GM18907 (cell line): ENCODE results near the gene SPON1.
"Not testable (repeated sequence)": the region's sequence is repeated elsewhere in the genome, so short reads cannot be mapped to it uniquely, and the experiment has no call there.

ENCODE experiments used
- ATAC-seq: cut with Tn5 transposase; IDR thresholded peaks from one replicate; pipeline ENCODE4 v1.9.1; 2021; ENCODE audit warnings: mild to moderate bottlenecking, moderate library complexity; ENCODE audit not compliant: unreplicated experiment

Gene SPON1

DNA sequence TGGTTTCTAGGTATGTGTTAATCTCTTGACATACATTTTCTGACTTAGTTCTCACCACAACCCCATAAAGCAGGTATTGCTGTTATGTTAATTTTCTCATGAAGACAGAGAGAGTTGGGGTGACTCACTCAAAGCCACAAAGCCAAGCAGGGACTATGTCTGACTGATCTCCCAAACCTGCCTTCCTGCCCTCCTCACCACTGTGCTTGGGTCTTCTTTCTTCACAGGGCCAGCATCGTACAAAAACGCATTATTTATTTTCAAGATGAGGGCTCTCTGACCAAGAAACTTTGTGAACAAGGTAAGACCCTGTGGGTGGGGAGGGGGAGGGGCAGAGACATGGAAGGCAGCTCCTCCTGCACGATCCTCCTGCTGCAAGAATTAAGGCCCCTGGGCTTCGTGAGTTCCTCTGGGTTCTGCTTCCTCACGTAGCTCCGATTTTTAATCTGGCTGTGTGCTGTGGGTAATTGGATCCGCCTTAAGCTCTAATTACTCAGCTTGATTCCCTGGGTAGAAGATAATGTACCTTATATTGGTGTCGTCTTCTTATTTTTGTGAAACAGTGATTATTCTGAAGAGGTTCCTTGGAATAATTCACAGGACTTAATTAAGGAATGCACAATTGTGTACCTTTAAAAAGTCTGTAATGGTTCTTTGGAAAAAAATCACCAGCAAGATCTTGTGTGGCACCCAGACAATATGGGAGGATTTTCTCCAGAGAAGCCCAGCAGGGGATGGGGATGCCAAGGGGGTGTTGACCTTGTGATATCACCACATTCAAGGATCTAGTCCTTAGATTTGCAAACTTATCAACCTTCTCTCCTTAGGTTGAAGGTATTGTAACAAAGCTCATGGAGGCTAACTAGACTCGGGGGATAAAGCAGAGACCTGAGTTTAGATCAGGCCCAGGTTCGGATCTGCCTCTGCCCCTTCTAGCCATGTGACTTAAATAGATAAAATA is 112.9 kb downstream of the SPON1 start:
- ATAC-seq, result no peak

DNA sequence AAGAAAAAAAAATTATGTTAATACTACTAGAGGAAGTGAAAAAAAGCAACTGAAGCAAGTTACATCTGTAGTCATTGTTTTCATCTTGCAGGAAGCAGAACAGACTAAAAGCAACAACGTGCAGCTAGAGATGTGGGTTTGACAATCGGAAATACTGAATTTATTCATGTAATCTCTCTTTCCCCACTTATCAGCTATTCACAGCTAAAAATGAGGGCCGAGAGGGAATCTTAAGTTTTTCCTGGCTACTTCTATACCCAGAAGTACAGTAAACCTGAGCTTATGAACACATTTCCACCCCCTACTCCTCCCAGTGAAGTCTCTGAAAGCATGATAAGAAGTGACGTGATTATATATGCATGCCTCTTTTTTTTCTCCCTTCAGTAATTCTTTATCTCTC is 116.5 kb downstream of the SPON1 start:
- ATAC-seq, result no peak

DNA sequence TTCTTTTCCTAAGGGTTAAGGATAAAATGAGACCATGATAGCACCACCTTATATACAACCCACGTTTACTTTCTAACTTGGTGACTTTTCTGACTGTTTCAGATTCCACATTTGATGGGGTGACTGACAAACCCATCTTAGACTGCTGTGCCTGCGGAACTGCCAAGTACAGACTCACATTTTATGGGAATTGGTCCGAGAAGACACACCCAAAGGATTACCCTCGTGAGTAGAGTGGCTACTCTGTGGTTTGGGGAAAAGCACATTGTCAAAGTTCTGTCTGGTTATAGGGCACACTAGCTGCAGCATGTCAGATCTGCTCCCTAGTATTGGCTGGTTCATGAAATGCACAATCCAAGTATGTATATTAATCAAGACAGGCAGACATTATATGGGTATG is 117.3 kb downstream of the SPON1 start:
- no peak for ATAC-seq

DNA sequence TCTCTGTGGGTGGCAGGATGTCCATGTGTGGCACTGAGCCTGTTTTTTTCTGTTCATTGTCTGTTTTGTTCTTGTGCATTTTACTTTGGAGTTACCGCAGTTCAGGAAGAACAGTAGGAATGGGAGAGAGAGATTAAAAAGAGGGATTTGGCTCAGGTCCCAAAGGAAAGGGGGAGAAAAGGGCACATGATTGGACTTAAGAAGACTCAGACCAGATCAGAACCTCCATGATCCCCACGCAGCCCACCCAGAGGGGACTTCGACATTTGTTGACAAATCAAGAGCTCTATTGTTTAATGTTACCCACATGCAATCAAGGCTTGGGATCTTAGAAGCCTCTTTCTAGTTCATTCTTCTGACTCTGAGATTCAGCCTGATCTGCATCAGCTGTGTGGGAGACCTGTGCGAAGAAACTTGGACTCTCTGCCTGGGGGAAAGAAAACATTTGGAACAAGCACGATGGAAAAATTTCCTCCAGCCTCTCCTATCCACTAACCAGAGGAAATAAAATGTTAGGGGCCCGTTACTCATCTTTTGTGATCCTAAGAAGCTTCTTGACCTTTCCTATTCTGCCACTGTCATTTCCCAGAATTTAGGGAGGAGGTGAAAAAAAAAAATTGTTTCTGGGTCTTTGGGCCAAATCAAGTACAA is 119.2 kb downstream of the SPON1 start:
- no peak for ATAC-seq

DNA sequence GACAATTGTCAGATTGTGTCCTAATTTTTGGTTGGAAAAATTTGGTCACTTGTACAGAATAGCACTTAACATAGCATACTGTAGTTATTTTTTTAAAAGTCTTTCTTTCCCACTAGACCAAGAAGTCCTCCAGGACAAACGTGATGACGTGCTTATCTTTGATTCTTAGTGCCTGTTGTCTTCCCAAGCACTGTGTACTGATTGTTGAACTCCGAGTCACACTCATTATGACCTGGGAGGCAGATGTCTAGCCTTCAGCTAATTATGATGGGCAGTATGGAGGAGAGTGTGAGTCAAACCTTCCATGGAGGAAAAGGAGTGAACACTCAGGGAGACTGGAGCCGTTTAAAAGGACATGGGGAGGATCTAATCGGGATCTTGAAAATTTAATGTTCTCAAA is 119.8 kb downstream of the SPON1 start:
- no peak for ATAC-seq

DNA sequence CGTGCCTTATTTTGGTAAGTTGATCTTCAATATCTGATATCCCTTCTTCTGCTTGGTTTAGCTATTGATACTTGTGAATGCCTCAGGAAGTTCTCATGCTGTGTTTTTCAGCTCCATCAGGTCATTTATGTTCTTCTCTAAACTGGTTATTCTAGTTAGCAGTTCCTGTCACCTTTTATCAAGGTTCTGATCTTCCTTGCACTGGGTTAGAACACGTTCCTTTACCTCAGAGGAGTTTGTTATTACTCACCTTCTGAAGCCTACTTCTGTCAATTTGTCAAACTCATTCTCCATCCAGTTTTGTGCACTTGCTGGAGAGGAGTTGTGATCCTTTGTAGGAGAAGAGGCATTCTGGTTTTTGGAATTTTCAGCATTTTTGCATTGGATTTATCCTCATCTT is 126.3 kb downstream of the SPON1 start:
- ATAC-seq, result not testable (repeated sequence)

DNA sequence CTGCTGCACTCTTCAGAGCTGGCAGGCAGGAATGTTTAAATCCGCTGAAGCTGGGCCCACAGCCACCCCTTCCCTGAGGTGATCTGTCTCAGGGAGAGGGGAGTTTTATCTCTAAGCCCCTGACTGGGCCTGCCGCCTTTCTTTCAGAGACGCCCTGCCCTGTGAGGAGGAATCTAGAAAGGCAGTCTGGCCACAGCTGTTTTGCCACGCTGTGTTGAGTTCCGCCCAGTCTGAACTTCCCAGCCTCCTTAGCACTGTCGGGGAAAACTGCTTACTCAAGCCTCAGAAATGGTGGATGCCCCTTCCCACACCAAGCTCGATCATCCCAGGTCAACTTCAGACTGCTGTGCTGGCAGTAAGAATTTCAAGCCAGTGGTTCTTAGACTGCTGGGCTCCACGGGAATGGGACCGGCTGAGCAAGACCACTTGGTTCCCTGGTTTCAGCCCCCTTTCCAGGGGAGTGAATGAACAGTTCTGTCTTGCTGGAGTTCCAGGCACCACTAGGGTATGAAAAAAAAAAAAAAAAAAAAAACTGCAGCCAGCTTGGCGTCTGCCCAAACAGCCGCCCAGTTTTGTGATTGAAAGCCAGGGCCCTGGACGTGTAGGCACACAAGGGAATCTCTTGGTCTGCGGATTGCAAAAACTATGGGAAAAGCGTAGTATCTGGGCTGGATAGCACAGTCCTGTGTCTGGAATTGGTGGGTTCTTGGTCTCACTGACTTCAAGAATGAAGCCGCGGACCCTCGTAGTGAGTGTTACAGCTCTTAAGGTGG is 127.4 kb downstream of the SPON1 start:
- no peak for ATAC-seq

DNA sequence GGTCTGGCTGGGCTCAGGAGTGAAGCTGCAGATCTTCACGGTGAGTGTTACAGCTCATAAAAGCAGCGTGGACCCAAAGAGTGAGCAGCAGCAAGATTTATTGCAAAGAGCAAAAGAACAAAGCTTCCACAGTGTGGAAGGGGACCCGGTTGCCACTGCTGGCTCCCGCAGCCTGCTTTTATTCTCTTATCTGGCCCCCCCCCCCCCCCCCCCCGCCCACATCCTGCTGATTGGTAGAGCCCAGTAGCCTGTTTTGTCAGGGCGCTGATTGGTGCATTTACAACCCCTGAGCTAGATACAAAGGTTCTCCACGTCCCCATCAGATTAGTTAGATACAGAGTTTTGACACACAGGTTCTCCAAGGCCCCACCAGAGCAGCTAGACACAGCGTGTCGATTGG is 128.1 kb downstream of the SPON1 start:
- not testable (repeated sequence) for ATAC-seq

DNA sequence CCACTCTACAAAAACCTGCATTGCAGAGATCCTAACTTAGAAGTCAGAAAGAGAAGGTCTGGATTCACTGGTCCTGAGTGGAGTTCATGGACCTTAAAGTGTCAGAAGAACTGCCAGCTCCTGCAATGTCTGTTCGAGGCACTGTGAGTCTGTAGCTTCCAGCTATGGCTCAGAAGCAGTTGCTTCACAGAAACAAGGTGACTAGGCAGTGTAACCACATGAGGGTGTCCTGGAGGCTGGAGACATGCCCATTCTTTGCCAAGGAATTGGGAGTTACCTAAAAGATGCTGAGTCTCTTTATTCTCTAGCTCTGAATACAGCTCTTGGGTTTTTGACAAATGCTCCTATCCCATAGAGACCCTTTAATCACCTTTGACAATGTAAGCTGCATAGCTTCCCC is 130.5 kb downstream of the SPON1 start:
- ATAC-seq, result no peak

DNA sequence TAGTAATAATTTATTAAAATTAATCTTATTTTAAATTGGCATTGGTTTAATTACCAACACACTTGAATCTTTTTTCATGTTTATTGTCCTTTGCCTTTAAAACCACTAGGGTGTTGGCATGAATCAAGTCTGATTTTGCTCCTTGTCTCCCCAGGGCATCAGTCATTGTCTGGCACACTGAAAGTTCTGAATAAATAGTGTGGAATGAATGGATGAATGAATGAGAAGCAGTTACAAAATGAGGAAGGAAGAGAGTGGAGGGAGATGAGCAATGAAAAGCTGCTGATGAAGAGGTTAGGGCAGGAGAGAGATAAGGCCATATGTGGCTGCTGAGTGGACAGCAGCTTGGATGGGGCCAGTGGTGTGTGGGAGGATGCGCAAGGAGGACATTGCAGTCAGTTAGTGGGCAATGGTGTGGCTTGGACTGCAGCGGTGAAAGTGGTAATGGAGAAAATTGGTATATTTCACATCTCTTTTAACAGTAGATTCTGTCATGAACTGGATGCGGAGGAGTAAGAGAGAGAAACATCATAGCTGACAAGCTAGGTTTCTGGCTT is 132.0 kb downstream of the SPON1 start:
- no peak for ATAC-seq

DNA sequence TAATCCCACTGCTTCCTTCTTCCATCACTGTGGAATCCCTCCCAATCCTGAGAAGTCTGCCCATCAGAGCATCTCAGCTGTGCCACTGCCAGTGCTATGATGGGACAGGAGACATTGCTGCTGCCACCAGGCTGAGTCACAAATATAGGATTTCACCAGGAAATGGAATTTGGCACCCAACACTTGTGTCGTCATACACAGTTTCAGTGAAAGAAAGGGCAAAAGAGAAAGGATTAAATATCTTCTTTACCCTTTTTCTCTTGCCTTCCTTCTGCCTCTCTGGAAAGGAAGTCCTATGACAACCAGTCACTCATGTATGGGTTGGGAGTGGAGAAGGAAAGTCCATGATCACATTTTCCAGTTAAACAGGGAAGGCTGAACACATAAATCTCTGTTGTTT is 133.4 kb downstream of the SPON1 start:
- no peak for ATAC-seq

DNA sequence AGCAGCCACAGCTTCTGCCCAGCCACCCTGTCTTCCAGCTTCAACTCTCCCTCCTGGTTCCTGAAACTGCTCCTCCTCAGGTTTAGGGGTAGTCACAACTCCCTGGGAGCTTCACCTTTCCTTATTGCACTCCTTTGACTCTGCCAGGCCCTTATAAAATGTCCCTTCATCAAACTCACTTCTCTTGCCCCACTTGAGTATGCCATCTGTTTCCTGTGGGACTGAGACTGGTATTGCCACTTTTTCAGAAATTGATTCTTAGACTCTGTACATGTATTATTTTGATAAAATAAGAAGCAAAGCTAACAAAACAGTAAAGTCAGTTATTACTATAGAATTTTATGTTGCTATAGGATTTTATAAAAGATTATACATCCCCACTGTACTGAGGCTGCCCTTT is 134.1 kb downstream of the SPON1 start:
- no peak for ATAC-seq

DNA sequence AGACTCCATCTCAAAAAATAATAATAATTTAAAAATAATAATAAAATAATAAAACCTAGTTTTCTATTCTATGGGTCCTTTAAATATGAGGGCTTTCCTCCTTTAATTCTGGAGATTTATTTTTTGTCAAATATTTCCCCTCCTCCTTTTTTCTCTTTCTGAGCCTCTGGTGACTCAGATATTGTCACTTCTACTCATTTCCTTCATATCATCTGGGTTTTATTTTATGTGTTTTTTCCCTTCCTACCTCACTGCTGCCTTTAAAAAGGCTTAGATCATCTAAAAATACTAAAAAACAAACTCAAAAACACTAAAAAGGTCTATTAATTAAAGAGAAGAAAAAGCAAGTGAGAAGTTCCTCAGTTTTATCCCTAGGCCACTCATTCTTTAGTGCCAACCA is 138.9 kb downstream of the SPON1 start:
- ATAC-seq, result no peak

DNA sequence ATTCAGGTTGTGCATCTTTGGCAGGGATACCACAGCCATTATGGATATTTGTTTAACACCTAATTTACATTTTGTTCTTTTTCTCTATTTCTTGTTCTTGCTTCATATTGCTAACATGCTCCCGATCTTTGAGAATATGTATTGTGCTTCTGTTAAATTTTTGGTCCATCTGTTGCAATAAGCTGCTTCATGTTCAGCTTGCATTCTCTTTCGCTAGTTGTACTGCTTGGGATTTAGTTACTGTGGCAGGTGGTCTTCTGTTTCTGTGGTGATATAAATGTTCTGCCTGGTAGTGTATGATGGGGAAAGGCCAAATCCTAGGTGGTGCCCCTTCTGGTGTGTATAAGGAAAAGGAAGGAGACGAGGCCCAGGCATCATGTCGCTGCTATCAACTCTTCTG is 140.2 kb downstream of the SPON1 start:
- no peak for ATAC-seq

DNA sequence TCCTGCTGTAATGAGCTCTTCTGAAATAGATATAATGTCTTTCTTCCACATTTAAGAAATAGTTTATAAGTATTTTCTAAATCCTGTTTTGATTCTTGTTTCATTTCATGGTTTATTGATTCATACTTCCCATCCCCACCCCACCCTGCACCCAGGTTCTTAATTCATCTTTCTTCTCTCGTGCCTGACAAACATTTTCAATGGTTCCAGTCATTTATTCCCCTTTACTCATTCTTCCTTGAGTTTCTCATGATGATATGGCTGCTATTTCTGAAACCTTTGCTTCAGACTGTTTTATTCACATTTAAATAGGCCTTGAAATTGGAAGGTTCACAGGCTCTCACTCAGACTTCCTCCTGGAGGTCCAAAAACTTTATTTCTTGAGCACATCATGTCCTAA is 142.9 kb downstream of the SPON1 start:
- no peak for ATAC-seq

DNA sequence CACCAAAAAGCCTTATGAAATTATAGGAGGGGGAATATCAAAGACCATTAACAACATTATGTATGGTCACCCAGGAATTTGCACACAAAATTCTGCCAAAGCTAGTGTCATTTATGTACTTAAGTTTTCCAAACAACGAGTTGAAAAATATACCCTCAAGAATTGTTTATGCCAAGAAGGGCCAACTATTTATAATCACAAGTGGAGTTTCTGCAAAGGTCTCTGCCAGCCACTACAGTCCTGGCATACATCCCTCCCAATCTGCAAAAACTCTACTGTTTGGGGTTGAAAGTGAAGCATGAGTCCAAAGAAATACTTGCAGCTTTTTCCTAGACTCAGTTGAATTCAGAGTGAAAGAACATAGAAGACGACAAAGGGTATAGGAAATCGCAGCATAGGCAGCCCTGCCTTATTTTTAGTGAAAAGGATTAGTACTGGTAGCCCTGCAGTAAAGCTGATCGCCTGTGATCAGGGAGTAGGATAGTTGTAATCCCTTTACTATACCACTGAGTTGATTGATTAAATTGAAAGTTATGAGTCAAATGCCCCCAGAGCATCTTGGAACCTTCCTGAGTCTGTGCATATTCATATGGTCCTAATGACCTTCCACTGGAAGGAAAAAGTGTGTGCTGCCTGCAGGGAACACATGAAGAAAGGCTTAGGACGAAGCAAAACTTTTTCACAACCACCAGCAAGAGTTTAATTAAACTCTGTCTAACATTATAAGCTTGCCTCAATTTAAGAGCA is 144.0 kb downstream of the SPON1 start:
- ATAC-seq, result no peak

DNA sequence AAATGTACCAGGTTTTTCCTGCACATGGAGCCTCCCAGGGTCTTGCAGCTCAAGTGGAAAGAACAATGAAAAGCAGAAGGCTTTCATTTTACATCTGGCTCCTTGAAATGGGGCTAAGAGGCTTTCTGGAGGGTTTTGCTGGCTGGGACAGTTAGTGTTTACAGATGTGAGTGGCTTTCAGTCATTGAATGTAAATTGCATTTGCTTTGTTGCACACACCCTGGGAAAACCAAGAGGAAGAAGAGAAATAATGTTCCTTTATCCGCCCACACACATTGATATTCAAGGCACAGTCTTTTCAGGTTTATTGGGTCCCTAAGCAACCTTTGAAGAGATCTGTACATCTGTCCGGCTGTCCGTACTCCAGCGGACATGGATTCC is 144.5 kb downstream of the SPON1 start:
- no peak for ATAC-seq

DNA sequence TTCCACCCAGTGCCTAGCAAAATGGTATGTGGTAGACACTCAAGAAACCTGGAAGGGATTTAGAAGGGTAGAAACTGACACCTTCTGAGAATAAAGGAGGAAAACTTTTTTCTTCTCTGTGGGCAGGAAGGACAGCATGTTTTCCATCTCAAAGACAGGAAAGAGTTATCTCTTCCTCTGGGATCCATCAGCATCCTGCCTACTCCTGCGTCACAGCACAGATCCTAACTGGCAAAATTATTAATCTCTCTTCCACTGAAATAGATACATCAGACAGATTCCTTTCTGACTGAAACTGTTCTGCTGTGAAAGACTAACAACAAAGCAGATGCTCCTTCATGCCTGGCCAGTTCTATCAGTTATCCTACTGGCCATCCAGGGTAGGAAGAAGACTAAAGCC is 147.2 kb downstream of the SPON1 start:
- ATAC-seq, result no peak

DNA sequence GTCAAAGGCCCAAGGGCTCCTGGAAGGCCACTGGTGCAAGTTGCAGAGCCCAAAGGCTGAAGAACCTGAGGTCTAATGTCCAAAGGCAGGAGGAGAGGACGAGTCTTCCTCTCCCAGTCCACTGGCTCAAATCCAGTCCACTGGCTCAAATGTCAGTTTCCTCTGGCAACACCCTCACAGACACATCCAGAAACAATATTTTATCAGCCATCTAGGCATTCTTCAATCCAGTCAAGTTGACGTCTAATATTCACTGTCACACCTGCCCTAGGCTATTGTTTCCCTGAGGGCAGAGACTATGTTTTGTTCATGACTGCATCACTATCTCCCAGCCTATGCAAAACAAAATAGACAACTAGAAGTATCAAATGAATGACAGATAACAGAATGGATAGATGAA is 148.1 kb downstream of the SPON1 start:
- ATAC-seq, result no peak

DNA sequence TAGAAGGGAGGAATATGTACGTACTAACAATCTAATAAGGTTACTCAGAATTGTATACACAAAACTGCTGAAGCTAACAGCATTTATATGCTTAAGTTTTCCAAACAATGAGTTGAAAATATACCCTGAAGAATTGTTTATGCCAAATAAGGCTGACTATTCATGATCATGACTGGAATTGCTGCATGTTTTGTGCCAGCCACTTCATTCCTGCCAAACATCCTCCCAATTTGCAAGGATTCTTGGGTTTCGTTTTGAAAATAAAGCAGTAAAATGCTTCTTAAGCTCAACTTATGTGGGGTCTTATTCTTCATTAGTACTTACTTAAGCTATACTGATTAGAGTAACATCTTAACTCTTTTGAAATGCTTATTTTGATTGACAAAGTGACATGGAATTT is 149.0 kb downstream of the SPON1 start:
- no peak for ATAC-seq

DNA sequence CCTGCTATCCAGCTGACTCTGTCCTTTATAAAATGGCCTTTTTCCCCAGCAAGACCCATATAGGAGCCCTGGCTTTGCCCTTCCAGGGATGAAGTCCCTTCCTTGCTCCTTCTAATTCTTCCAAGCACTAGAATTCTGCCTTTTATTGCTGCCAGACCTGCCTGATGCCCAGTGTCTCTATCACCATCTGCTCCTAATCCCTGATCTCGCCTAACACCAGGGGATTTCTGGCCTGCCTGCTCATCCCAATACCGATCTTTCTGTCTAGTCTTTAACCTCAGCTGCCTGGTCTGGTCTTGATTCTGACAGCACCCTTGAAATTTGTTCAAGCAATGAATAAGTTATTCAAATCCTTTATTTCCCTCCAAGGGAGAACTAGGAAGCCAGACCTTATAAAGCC is 150.2 kb downstream of the SPON1 start:
- ATAC-seq, result no peak
